Measurements from ENCODE around the gene CLOCK. TPM values are rescaled to one million over a fixed set of nuclear protein-coding genes. Genes with fewer than 3 reads are reported as not detected.

Gene CLOCK
- total RNA-seq, 1 donor from 2014 or later = 26.6 TPM

DNA sequence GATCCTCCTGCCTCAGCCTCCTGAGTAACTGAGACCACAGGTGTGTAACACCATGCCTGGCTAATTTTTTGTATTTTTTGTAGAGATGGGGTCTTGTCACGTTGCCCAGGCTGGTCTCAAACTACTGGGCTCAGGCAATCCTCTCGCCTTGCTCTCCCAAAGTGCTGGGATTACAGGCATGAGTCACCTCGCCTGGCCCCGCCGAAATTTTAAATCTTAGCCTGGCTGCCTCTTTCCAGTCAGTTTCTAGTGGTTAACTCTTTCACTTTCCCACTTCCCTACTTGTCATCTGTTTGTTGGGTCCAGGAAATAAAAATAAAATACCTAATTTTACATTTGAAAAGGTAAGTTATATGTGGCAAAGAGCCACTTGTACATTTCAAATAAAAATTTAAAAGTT, 88.5 kb downstream of the CLOCK start:
- Histone ChIP-seq H3K9me3 (no peaks in the 10 kb centered on the region), H3K4me3 (no peak overlapping the region), H3K27ac (no peak overlapping the region), H3K4me1 (no peaks in the 10 kb centered on the region), H3K36me3 (peaks cover 15% of the 10 kb centered on the region), H3K27me3 (ENCODE audit: low read depth) (no peaks in the 10 kb centered on the region)
- DNase-seq (no peak), ATAC-seq (no peak)
- TF ChIP-seq, protein P1, sequence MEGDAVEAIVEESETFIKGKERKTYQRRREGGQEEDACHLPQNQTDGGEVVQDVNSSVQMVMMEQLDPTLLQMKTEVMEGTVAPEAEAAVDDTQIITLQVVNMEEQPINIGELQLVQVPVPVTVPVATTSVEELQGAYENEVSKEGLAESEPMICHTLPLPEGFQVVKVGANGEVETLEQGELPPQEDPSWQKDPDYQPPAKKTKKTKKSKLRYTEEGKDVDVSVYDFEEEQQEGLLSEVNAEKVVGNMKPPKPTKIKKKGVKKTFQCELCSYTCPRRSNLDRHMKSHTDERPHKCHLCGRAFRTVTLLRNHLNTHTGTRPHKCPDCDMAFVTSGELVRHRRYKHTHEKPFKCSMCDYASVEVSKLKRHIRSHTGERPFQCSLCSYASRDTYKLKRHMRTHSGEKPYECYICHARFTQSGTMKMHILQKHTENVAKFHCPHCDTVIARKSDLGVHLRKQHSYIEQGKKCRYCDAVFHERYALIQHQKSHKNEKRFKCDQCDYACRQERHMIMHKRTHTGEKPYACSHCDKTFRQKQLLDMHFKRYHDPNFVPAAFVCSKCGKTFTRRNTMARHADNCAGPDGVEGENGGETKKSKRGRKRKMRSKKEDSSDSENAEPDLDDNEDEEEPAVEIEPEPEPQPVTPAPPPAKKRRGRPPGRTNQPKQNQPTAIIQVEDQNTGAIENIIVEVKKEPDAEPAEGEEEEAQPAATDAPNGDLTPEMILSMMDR (IDR thresholded peaks at IDR 0.05) = no peak
- intact Hi-C loops (cut with DNase I) = no loop called here

DNA sequence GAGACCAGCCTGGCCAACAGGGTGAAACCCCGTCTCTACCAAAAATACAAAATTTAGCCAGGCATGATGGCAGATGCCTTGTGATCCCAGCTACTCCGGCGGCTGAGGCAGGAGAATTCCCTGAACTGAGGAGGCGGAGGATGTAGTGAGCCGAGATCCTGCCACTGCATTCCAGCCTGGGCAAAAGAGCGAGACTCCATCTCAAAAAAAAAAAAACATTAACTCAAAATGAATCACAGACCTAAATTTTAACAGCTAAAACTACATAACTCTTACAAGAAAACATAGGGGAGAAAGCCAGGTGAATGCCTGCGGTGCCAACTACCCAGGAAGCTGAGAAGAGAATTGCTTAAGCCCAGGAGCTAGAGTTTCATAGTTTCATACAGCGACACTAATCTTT, 96.1 kb downstream of the CLOCK start:
- TF ChIP-seq, protein P1 (IDR thresholded peaks at IDR 0.05) = no peak
- DNase-seq = no peak
- intact Hi-C loops (cut with DNase I) = no loop called here
- H3K4me3 ChIP-seq = no peak overlapping the region
- peaks cover 4% of the 10 kb centered on the region for H3K4me1 ChIP-seq
- H3K9me3 ChIP-seq = no peaks in the 10 kb centered on the region
- H3K27me3 ChIP-seq (ENCODE audit: low read depth) = no peaks in the 10 kb centered on the region
- no peak for ATAC-seq
- H3K27ac ChIP-seq = no peak overlapping the region
- peaks cover 60% of the 10 kb centered on the region for H3K36me3 ChIP-seq

DNA sequence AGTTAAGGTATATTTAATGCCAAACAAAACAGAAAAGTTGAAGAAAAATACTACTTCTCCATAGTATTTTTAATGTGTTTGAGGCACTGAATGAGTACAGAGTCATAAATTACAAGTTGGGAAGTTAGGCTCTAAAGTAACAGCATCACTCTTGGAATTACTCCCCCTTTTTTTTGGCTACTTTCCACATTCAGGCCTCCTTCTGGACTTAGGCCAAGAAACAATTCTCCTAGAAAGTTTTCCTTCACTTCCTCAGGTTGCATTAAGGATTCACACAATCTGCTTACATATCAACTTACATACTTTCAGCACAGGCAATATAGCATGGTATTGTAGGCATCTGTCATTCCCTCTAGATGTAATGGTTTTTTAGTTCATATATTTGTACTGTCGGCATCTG, 98.9 kb downstream of the CLOCK start:
- peaks cover 77% of the 10 kb centered on the region for H3K36me3 ChIP-seq
- DNase-seq = no peak
- no peak for ATAC-seq

DNA sequence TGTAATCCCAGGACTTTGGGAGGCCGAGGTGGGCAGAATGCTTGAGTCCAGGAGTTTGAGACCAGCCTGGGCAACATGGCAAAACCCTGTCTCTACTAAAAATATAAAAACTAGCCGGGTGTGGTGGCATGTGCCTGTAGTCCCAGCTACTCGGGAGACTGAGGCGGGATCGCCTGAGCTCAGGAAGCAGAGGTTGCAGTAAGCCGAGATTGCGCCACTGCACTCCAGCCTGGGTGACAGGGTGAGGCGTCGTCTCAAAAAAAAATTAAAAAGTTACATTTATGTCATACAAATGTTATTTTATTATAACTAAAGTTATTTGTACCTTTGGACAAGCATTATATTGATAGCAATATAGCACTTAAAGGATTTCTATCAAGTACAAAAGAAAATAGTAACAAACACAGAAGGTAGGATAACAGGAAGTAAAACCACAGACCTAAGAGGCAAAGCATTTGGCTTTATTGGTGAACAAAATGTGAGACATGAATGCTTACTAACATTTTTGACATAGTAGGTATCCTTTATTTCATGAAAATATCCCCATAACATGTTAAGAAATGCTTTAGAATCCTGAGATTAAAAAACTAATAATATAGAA, 99.5 kb downstream of the CLOCK start:
- TF ChIP-seq, protein P1 (IDR thresholded peaks at IDR 0.05) = no peak
- no peaks in the 10 kb centered on the region for H3K27me3 ChIP-seq (ENCODE audit: low read depth)
- intact Hi-C loops (cut with DNase I) = no loop called here
- H3K36me3 ChIP-seq = peaks cover 78% of the 10 kb centered on the region
- H3K27ac ChIP-seq = no peak overlapping the region
- H3K9me3 ChIP-seq = no peaks in the 10 kb centered on the region
- ATAC-seq = no peak
- peaks cover 4% of the 10 kb centered on the region for H3K4me1 ChIP-seq
- no peak for DNase-seq
- H3K4me3 ChIP-seq = no peak overlapping the region

More for the DNA sequence above, 98.9 kb downstream of the CLOCK start:
- Histone ChIP-seq H3K4me3 (no peak overlapping the region), H3K4me1 (peaks cover 4% of the 10 kb centered on the region), H3K27me3 (ENCODE audit: low read depth) (no peaks in the 10 kb centered on the region), H3K27ac (no peak overlapping the region), H3K9me3 (no peaks in the 10 kb centered on the region)
- intact Hi-C loops (cut with DNase I) = no loop called here
- TF ChIP-seq, protein P1 (IDR thresholded peaks at IDR 0.05) = no peak

DNA sequence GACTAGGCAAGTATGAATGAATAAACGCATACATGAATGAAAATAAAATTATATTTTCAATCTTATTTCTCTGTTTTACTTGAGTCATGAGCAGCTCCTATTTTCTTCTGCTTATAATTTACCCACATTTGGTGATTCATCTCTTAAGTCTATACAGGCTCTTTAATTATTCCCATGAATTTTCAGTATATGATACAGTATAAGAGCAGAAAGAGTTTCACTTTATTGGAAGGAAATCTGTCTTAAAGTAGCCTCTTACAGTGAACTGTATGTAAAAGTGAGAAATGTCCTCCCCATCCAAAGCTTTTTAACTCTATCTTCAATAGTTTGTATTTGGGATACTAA, 100.2 kb downstream of the CLOCK start:
- no peak for ATAC-seq
- H3K27me3 ChIP-seq (ENCODE audit: low read depth) = no peaks in the 10 kb centered on the region
- TF ChIP-seq, protein P1 (IDR thresholded peaks at IDR 0.05) = no peak
- H3K27ac ChIP-seq = no peak overlapping the region
- H3K4me3 ChIP-seq = no peak overlapping the region
- no peak for DNase-seq
- intact Hi-C loops (cut with DNase I) = no loop called here
- peaks cover 4% of the 10 kb centered on the region for H3K4me1 ChIP-seq
- H3K9me3 ChIP-seq = no peaks in the 10 kb centered on the region
- H3K36me3 ChIP-seq = peaks cover 80% of the 10 kb centered on the region
